Right renal cortex interstitium (tissue), 3 donors: Measurements from ENCODE around the gene HS3ST2. TPM values are rescaled to one million over a fixed set of nuclear protein-coding genes. Genes with fewer than 3 reads are reported as not detected.

Experiments used
- DNase-seq, 3 donors: peaks; one replicate each; pipeline ENCODE4 v3.0.0-alpha.2; 2013; ENCODE audit warnings: low read depth in 3 of 3, low spot score in 2 of 3
- polyA plus RNA-seq, 3 donors: library from polyadenylated mRNA; unstranded; fragments of 120-200 nt; gene quantifications; one replicate each; pipeline ENCODE4 v1.2.1, GENCODE V29; 2013; ENCODE audit not compliant: insufficient read length in 3 of 3

Gene HS3ST2
- polyA plus RNA-seq: under 1 TPM; 0.06 to 0.22 (median 0.20) TPM

DNA sequence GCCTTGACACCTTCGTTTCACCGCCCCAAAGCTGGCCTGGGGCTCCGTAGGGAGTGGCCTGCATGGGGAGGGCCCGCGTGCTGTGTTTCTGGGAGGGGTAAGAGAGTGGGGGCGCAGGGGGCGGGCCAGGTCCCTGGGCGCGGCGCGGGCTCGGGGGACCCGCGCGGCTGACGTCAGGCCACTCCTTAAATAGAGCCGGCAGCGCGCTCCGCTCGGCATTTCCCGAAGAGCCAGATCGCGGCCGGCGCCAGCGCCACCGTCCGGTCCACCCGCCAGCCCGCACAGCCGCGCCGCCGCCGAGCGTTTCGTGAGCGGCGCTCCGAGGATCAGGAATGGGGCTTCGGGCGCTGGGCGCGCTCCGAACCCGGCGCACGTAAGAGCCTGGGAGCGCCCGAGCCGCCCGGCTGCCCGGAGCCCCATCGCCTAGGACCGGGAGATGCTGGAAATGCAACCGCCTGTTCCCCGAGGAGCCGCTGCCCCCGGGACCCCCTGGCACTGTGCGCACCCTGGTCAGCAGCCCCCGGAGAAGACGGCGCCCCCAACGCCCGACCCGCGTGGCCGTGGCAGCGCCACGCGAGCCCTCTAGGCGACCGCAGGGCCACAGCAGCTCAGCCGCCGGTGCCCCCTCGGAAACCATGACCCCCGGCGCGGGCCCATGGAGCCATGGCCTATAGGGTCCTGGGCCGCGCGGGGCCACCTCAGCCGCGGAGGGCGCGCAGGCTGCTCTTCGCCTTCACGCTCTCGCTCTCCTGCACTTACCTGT lies at the start of gene HS3ST2:
TSS of gene HS3ST2 (plus strand) at position 215 of the 763 bp plus-strand sequence. CDS start at position 664, 449 bp downstream.
- no peak for DNase-seq

GRCh38 chr16:22764662-22765327 lies 49.2 kb upstream of the HS3ST2 start:
- DNase-seq: no peak

- DNase-seq: no peak
Measured at GRCh38 chr16:22765479-22765878, 48.5 kb upstream of the HS3ST2 start.

- no peak for DNase-seq
Measured at GRCh38 chr16:22770866-22771265, 43.1 kb upstream of the HS3ST2 start.

GRCh38 chr16:22771551-22771950 lies 42.4 kb upstream of the HS3ST2 start:
- DNase-seq: no peak

- no peak for DNase-seq
Measured at GRCh38 chr16:22775220-22775922, 38.6 kb upstream of the HS3ST2 start.

- no peak for DNase-seq
Measured at GRCh38 chr16:22781480-22781879, 32.5 kb upstream of the HS3ST2 start.

DNA sequence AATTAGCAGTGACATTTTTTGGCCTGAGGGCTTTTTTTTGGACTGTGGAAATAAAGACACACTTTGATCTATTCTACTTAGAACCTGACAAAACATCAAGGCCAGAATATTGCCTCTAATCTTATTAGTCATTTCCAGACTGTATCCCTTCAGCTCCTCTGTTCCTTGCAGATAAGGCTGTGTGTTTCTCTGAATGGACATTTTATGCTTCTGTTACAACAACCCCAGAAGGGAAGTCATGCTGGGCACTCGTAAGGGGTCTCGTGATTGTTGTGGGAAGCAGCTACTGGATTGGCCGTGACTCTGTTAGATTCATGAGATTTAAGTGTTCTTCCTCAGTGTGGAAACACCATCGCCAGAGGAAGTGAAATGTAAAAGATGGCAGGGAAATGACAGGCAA lies 31.6 kb upstream of the HS3ST2 start:
- no peak for DNase-seq

GRCh38 chr16:22784690-22785214 lies 29.2 kb upstream of the HS3ST2 start:
- DNase-seq: no peak

GRCh38 chr16:22785552-22785951 lies 28.4 kb upstream of the HS3ST2 start:
- DNase-seq: no peak

DNA sequence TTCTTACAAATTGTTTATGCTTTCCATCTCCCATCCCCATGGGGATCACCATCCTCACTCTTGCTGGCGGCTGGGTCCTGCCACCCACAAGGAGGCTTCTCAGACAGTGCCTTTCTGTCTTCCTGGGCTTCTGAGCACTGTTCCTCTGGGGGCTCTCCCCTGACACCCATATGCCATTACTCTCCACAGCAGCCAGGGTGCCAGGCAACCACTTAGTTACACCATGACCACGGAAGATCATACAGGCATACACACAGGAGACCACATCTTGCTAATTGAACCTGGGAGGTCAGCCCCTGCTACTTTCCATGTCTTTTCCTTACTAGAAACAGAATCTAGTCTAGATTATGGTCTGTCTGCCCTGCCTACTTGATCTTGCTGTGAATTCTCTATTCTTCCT lies 27.7 kb upstream of the HS3ST2 start:
- DNase-seq: no peak

- DNase-seq: no peak
Measured at GRCh38 chr16:22786691-22787090, 27.3 kb upstream of the HS3ST2 start.

GRCh38 chr16:22787466-22788192 lies 26.3 kb upstream of the HS3ST2 start:
- DNase-seq: no peak

DNA sequence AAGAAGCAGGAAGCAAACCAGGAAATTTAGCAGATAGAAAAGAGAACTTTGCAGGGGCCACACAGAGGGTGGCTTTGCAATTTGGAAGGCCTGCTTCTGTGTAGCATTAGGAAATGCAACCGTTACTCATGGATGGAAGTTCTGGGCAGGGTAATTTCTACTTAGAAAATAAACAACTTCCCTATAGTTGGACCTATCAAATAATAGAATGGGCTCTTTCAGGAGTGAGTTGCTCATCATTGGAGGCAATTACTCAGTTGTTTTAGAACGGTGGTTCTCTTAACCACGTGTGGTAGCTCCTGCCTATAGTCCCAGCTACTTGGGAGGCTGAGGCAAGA lies 25.8 kb upstream of the HS3ST2 start:
- no peak for DNase-seq

GRCh38 chr16:22789281-22789945 lies 24.5 kb upstream of the HS3ST2 start:
- DNase-seq: no peak

- DNase-seq: no peak
Measured at GRCh38 chr16:22797551-22797950, 16.4 kb upstream of the HS3ST2 start.

GRCh38 chr16:22799113-22799512 lies 14.8 kb upstream of the HS3ST2 start:
- DNase-seq: no peak

- no peak for DNase-seq
Measured at GRCh38 chr16:22804893-22805292, 9.1 kb upstream of the HS3ST2 start.

GRCh38 chr16:22805326-22805725 lies 8.6 kb upstream of the HS3ST2 start:
- DNase-seq: no peak

DNA sequence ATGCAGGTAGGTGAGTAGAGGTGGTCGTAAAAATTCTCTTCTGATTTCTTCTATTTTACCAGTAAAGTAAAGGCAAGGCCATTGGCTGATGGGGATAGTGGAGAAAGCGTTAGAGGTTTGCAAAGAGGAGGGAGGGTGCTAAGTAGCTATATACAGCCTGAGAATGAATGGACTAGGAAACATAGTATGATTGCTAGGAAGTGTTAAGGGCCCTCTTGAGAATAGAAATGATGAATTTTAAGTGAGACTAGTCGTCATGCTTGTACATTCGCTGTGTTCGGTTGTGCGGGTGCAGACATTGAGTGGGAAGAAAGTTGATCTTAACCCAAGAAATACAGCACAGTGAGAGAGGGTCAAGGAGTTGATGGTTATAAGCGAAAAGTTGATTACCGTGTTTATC lies 7.2 kb upstream of the HS3ST2 start:
- DNase-seq: no peak
